Left lung (tissue), 10 donors: ENCODE measurements around the gene TFRC. TPM values are rescaled to one million over a fixed set of nuclear protein-coding genes. Genes with fewer than 3 reads are reported as not detected.
A peak's percentile ranks its signal among the peaks of the same experiment; 100 is the strongest.
"Not testable (repeated sequence)": the region's sequence is repeated elsewhere in the genome, so short reads cannot be mapped to it uniquely, and the experiment has no call there.

Source experiments
- ATAC-seq: fragments of 200-7000 bp; cut with Tn5 transposase; one replicate; pipeline ENCODE4 v1.9.1; 2020; ENCODE audit warnings: moderate library complexity
- DNase-seq, 4 donors: peaks; one replicate each; pipeline ENCODE4 v3.0.0-alpha.2; 2013 to 2020
- H3K27ac ChIP-seq, 2 donors: fragments of 200-600 bp; sonication (generic) in 1 of 2; one replicate each; pipeline versions ENCODE4 v1.5.0 to v1.8.0; 2020 to 2021
- H3K27me3 ChIP-seq, 2 donors: fragments of 200-600 bp; sonication (generic) in 1 of 2; one replicate each; pipeline versions ENCODE4 v1.5.0 to v1.8.0; 2020 to 2021
- H3K36me3 ChIP-seq, 2 donors: fragments of 200-600 bp; sonication (generic) in 1 of 2; one replicate each; pipeline versions ENCODE4 v1.5.0 to v1.8.0; 2020 to 2021
- H3K4me1 ChIP-seq, 2 donors: fragments of 200-600 bp; one replicate each; pipeline ENCODE4 v1.8.0; 2021
- H3K4me3 ChIP-seq, 2 donors: fragments of 200-600 bp; sonication (generic) in 1 of 2; one replicate each; pipeline versions ENCODE4 v1.5.0 to v1.8.0; 2020 to 2021; ENCODE audit warnings: mild to moderate bottlenecking in 1 of 2
- H3K9me3 ChIP-seq, 2 donors: fragments of 200-600 bp; sonication (generic) in 1 of 2; one replicate each; pipeline versions ENCODE4 v1.5.0 to v1.8.0; 2020 to 2021
- CTCF ChIP-seq, 2 donors: fragments of 200-600 bp; sonication (generic) in 1 of 2; IDR thresholded peaks; one replicate each; pipeline versions ENCODE4 v1.5.0 to v1.8.0; 2021; ENCODE audit warnings: antibody characterized with exemption in 2 of 2
- intact Hi-C, 2 donors: fragments of 100-400 bp; cut with DNase I; formaldehyde crosslinking; loops; one replicate each; pipeline versions ENCODE4 v1.11.2 to v1.14.2; 2022
- polyA plus RNA-seq, 6 donors: library from polyadenylated mRNA; unstranded; fragments of 120-200 nt; gene quantifications; one replicate each; pipeline ENCODE4 v1.2.1, GENCODE V29; 2013; ENCODE audit not compliant: insufficient read length in 6 of 6
- total RNA-seq, 2 donors: library from RNA; stranded (reverse); fragmentation: NEBNext Ultra II Directional; extraction: Animal tissue kit (Norgen Biotek cat#: 25700); gene quantifications; one replicate each; pipeline ENCODE4 v1.2.1, GENCODE V29; 2021
- donor health status: DM: no; HTN: yes; CAD: no.
- donor health status: DM: no; HTN: no; CAD: no.

TFRC gene
- total and polyA plus RNA-seq, 8 donors, result 41.4 to 327 (median 47.6) TPM

DNA sequence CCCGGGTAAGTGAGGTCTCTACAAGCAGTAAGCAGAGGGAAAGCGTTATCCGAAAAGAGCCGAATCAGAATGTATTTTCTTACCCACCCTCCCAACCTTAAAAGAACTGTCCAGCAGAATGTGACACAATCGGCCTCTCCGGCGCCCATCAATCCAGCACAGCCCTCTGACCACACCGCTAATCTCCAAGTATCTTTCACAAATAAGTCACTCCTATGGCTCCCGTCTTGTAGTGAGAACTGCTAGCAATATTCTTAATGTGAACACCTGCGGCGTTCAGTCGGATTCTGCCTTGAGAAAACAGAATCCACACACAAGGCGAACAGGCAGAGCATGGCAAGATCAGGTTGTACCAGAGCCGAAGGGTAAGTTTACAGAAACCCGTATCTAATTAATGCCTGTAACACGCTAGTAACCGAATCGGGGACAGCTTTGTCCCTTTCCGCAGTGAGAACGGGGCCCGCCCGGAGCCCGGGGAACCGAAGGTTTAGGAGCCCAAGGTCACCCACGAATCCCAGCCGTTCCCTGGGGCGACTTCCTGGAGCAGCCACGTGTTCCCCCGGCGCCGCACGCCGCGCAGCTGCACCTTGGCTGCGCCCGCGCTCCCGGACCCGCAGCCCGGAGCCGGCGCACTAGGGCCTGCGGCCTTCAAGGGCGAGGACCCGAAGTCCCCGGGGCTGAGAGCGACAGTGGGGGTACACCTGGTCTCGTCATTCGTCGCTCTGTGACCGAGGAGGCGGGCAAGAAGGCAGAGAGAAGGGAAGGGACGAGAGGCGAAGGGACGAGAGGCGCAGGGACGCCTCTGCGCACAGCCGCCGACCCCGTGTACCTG is 672 bp downstream of the TFRC start:
- no peak for TF ChIP-seq CTCF (IDR thresholded peaks at IDR 0.05)
- intact Hi-C loops, result no loop called here

DNA sequence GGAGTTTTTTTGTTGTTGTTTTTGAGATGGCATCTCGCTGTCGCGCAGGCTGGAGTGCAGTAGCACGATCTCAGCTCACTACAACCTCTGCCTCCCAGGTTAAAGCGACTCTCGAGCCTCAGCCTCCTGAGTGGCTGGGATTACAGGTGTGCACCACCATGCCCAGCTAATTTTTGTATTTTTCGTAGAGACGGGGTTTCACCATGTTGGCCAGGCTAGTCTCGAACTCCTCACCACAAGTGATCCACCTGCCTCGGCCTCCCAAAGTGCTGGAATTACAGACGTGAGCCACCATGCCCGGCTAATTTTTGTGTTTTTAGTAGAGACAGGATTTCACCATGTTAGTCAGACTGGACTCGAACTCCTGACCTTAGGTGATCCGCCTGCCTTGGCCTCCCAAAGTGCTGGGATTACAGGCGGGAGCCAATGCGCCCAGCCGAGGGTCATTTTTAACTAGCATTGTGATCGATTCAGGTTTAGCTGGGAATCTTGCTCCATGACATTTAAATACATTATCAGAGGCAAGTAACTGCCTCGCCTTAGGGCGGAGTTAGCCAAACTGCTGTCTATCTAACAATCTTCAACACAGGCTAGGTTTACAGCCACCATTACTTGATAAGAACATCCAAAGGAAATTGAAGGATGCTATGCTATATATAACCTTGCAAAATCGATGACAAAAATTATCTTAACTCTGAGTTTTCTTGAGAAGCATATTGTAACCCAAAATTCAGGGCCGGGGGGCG is 1.6 kb downstream of the TFRC start:
- peaks cover 0 to 19% of the 10 kb centered on the region in 2 donors for H3K36me3 ChIP-seq
- H3K27me3 ChIP-seq, H3K27ac ChIP-seq, DNase-seq, H3K9me3 ChIP-seq, intact Hi-C loops, ATAC-seq: not testable (repeated sequence)
- peaks cover 14 to 28% of the 10 kb centered on the region in 2 donors for H3K4me1 ChIP-seq
- H3K4me3 ChIP-seq, result peak overlapping the region; percentile 70 to 98

More for the DNA sequence above, 672 bp downstream of the TFRC start:
- Histone ChIP-seq H3K4me3 (peak overlapping the region; percentile 70 to 98), H3K9me3 (no peaks in the 10 kb centered on the region), H3K27me3 (no peaks in the 10 kb centered on the region), H3K4me1 (peaks cover 14 to 28% of the 10 kb centered on the region in 2 donors), H3K36me3 (peaks cover 0 to 9% of the 10 kb centered on the region in 2 donors), H3K27ac (peak overlapping the region; percentile 87 to 93)
- ATAC-seq (peak; percentile 83), DNase-seq (peak; percentile 46 to 92 (median 62))

GRCh38 chr3:196079682-196080081 is 2.2 kb downstream of the TFRC start:
- Histone ChIP-seq H3K27ac (no peak overlapping the region), H3K4me3 (peak overlapping the region in 1 of 2 donors; percentile 98), H3K4me1 (peaks cover 14 to 28% of the 10 kb centered on the region in 2 donors), H3K27me3 (no peaks in the 10 kb centered on the region), H3K9me3 (no peaks in the 10 kb centered on the region), H3K36me3 (peaks cover 0 to 25% of the 10 kb centered on the region in 2 donors)
- intact Hi-C loops, result no loop called here
- DNase-seq, result no peak
- TF ChIP-seq CTCF (IDR thresholded peaks at IDR 0.05), result no peak
- ATAC-seq, result no peak

DNA sequence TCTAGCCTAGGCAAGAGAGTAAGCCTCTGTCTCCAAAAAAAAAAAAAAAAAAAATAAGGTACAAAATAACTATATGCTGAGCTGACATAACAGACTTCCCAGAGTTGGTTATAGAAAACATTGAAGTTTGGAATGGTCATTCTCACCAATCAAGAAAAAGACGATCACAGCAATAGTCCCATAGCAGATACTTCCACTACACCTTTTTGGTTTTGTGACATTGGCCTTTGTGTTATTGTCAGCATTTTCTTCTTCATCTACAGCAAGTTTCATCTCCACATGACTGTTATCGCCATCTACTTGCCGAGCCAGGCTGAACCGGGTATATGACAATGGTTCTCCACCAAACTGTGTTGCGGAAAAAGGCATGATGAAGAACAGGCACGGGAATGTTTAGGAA is 6.9 kb downstream of the TFRC start:
- DNase-seq, result no peak
- Histone ChIP-seq H3K4me3 (no peak overlapping the region), H3K4me1 (peaks cover 4 to 15% of the 10 kb centered on the region in 2 donors)

GRCh38 chr3:196073255-196073753 is 8.6 kb downstream of the TFRC start:
- Histone ChIP-seq H3K4me1 (no peaks in the 10 kb centered on the region), H3K36me3 (peaks cover 0 to 88% of the 10 kb centered on the region in 2 donors)
- intact Hi-C loops, result loop anchor here in 1 of 2 donors (5.0 kb wide), 1 partner anchor 119 kb away; no protein-coding TSS in a partner anchor

More for the DNA sequence above, 6.9 kb downstream of the TFRC start:
- Histone ChIP-seq H3K36me3 (peaks cover 0 to 71% of the 10 kb centered on the region in 2 donors), H3K9me3 (no peaks in the 10 kb centered on the region), H3K27ac (no peak overlapping the region), H3K27me3 (no peaks in the 10 kb centered on the region)
- TF ChIP-seq CTCF (IDR thresholded peaks at IDR 0.05), result no peak
- ATAC-seq, result no peak
- intact Hi-C loops, result no loop called here

More at GRCh38 chr3:196073255-196073753, 8.6 kb downstream of the TFRC start:
- Histone ChIP-seq H3K9me3 (no peaks in the 10 kb centered on the region), H3K27me3 (no peaks in the 10 kb centered on the region), H3K4me3 (no peak overlapping the region), H3K27ac (no peak overlapping the region)
- TF ChIP-seq CTCF (IDR thresholded peaks at IDR 0.05), result peak; percentile 69 to 72
- peak; percentile 93 for ATAC-seq
- peak in 2 of 4 donors; percentile 56 to 80 for DNase-seq
